NCI-H2196 treated with DMSO at 0.1 percent for 48 hours (cell line): ENCODE results near the gene PIBF1.

Experiments
- DNase-seq: peaks from one replicate; lab custom pipeline; 2025; ENCODE audit not compliant: unreplicated experiment; lab: John Stamatoyannopoulos, UW

Gene PIBF1

GRCh38 chr13:73058432-73058735 is 276.5 kb downstream of the PIBF1 start:
- no peak for DNase-seq

DNA sequence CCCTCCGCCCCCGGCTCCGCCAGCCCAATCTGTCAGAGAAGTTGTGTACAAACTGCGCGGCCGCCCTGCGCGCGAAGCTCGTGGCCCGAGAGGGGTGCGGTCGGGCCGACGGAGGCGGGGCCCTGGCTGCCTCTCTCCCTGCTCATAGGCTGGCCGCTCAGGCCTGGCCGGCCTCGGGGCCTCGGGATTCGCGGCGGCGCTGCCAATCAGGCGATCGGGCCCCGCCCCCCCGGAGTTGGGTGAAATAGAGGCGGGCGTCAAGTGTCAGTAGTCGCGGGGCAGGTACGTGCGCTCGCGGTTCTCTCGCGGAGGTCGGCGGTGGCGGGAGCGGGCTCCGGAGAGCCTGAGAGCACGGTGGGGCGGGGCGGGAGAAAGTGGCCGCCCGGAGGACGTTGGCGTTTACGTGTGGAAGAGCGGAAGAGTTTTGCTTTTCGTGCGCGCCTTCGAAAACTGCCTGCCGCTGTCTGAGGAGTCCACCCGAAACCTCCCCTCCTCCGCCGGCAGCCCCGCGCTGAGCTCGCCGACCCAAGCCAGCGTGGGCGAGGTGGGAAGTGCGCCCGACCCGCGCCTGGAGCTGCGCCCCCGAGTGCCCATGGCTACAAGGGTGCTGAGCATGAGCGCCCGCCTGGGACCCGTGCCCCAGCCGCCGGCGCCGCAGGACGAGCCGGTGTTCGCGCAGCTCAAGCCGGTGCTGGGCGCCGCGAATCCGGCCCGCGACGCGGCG is 277.0 kb downstream of the PIBF1 start, which contains the start of gene KLF5:
KLF5 (plus strand) TSS at position 270 of the 724 bp plus-strand sequence; CDS start at position 593, 323 bp downstream.
- DNase-seq, result peak; percentile 74

DNA sequence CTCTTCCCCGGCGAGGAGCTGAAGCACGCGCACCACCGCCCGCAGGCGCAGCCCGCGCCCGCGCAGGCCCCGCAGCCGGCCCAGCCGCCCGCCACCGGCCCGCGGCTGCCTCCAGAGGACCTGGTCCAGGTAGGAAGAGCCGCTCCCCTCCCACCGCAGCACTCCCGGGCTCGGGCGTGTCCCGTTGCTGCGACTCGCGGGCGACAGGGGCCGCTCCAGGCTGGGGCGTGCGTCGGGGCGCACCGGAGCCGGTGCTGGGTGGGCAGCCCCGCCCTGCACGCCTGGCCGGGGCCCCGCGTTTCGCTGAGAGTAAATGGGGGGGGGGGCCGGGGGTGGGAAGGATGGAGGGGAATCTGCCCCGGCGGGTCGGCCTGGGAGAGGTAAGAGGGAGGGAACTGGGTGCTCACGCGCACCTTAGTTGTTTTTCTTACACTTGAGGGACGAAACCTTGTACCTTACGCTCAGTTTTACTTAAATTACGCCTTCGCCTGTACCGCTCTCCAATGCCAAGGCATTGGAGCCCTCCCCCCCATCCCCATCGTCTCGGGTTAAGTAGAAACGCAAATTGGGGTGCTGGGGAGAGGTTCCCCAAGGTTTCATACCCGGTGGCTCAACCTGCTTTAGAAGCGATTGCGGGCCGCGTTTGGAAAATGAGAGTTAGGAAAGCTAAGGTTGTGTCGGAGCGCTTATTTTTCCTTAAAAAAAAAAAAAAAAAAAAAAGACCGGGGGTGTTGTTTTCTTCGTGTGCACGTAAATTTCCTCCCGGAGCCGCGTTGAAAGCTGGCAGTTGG is 277.7 kb downstream of the PIBF1 start:
- peak; percentile 5 for DNase-seq

- no peak for DNase-seq
Measured at GRCh38 chr13:73060251-73061160, 278.6 kb downstream of the PIBF1 start.

GRCh38 chr13:73061473-73061872 is 279.5 kb downstream of the PIBF1 start:
- no peak for DNase-seq

DNA sequence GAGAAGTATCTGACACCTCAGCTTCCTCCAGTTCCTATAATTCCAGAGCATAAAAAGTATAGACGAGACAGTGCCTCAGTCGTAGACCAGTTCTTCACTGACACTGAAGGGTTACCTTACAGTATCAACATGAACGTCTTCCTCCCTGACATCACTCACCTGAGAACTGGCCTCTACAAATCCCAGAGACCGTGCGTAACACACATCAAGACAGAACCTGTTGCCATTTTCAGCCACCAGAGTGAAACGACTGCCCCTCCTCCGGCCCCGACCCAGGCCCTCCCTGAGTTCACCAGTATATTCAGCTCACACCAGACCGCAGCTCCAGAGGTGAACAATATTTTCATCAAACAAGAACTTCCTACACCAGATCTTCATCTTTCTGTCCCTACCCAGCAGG is 279.9 kb downstream of the PIBF1 start:
- DNase-seq, result no peak

DNA sequence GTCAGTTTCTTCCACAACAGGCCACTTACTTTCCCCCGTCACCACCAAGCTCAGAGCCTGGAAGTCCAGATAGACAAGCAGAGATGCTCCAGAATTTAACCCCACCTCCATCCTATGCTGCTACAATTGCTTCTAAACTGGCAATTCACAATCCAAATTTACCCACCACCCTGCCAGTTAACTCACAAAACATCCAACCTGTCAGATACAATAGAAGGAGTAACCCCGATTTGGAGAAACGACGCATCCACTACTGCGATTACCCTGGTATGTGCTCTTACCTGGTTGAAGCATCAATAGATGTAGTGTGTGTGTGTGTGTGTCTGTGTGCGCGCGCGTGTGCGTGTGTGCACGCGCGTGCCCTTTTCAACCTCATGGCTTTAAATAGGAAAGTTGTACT is 280.5 kb downstream of the PIBF1 start:
- no peak for DNase-seq

- no peak for DNase-seq
Measured at GRCh38 chr13:73063166-73063565, 281.2 kb downstream of the PIBF1 start.

DNA sequence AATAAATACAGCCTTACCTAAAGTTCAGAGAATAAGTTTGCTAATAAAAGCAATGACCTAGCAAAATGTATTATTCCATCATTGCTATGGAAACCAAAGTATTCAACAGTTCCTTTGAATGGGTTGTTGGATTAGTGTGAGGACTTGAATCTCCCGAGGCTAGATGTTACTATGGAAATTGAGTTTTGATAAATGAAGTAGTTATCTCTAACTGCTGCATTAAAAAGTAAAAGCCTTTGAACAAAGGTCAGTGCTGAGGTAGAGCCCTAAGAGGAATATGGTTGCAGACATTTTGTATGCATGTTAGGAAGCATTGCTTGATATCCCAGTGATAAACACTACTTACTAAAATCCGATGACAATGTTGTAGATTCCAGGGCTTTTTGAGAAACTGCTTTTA is 283.1 kb downstream of the PIBF1 start:
- DNase-seq, result no peak

DNA sequence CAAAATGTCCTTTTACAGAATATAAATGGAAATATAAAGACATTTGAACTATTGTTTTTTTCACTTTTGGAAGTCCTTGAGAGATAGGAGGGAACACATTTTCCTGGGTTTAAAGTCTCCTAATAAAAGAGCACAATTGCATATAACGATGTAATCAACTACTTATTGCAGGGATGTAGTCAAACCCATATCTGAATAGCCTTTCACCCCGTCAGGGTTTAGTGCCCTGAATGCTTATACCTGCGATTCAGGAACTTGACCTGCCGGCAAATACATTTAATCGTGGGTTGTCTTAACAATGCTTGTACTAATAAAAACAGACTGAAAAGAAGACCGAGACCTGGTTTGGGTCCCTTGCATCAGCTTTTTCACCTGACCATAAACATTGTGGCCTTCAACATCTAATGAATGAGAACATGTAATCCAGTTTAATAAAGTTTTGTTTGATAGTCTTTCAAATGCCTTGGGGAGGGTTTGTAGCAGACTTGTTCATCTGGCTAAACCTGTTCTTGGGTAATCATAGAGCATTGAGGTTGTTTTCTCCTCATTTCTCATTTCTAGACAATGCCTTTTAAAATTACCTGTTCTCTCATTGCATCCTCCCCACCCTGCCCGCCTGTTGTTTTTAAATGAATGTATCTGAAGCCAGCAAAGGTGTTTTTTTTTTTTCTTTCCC is 283.9 kb downstream of the PIBF1 start:
- no peak for DNase-seq
